Fibroblast of lung (primary cell): Measurements from ENCODE around the gene IL21R. TPM values are rescaled to one million over a fixed set of nuclear protein-coding genes. Genes with fewer than 3 reads are reported as not detected.

Source experiments
- DNase-seq, 2 donors: peaks; one replicate each; pipeline versions ENCODE4 v3.0.0 to v3.0.0-alpha.2; 2010; ENCODE audit warnings: low read depth in 2 of 2
- H2AFZ ChIP-seq: 2 replicates; pipeline ENCODE4 v1.5.1; 2012; ENCODE audit warnings: low read length, control low read depth, inconsistent platforms
- H3K27ac ChIP-seq: 2 replicates; pipeline ENCODE4 v1.5.1; 2011; ENCODE audit warnings: low read length, control low read depth; ENCODE audit not compliant: insufficient read depth
- H3K27me3 ChIP-seq: 2 replicates; pipeline ENCODE4 v1.5.1; 2011; ENCODE audit warnings: mild to moderate bottlenecking, low read length; ENCODE audit not compliant: control insufficient read depth, insufficient read depth
- H3K36me3 ChIP-seq: 2 replicates; pipeline ENCODE4 v1.5.1; 2011; ENCODE audit warnings: low read length; ENCODE audit not compliant: control insufficient read depth, insufficient read depth
- H3K4me1 ChIP-seq: 2 replicates; pipeline ENCODE4 v1.5.1; 2011; ENCODE audit warnings: low read length; ENCODE audit not compliant: control insufficient read depth, insufficient read depth; ENCODE audit errors: extremely low read depth
- H3K4me2 ChIP-seq: 2 replicates; pipeline ENCODE4 v1.5.1; 2011; ENCODE audit warnings: low read length, control low read depth; ENCODE audit not compliant: insufficient read depth; ENCODE audit errors: extremely low read depth
- H3K4me3 ChIP-seq, 4 experiments: fragments of 200-600 bp in 1 of 4; sonication (generic) in 1 of 4; replicated peaks in 1 of 4; 2 replicates each; pipeline ENCODE4 v1.5.1; 2011 to 2016; ENCODE audit warnings: low read length in 4 of 4, low read depth in 3 of 4, mild to moderate bottlenecking in 3 of 4, control low read depth in 2 of 4, inconsistent platforms in 1 of 4, mixed read lengths in 1 of 4; ENCODE audit not compliant: insufficient read depth in 1 of 4; ENCODE audit errors: control extremely low read depth in 1 of 4
- H3K79me2 ChIP-seq: 2 replicates; pipeline ENCODE4 v1.5.1; 2012; ENCODE audit warnings: mild to moderate bottlenecking, low read length, inconsistent platforms; ENCODE audit not compliant: control insufficient read depth, insufficient read depth
- H3K9ac ChIP-seq: 2 replicates; pipeline ENCODE4 v1.5.1; 2011; ENCODE audit warnings: mild to moderate bottlenecking, low read length, control low read depth; ENCODE audit not compliant: insufficient read depth
- H3K9me3 ChIP-seq: 2 replicates; pipeline ENCODE4 v1.5.1; 2012; ENCODE audit warnings: low read depth, low read length; ENCODE audit not compliant: control insufficient read depth, insufficient read depth
- H4K20me1 ChIP-seq: 2 replicates; pipeline ENCODE4 v1.5.1; 2011; ENCODE audit warnings: low read length; ENCODE audit not compliant: control insufficient read depth, insufficient read depth; ENCODE audit errors: extremely low read depth
- CTCF ChIP-seq, 2 donors: IDR thresholded peaks in 1 of 2; conservative IDR thresholded peaks in 1 of 2; 1 replicate in 1 of 2; 2 replicates in 1 of 2; pipeline ENCODE4 v1.5.1; 2011 to 2012; ENCODE audit warnings: low read length in 2 of 2, control low read depth in 1 of 2, inconsistent platforms in 1 of 2, low read depth in 1 of 2, mild to moderate bottlenecking in 1 of 2
- EZH2 ChIP-seq: IDR thresholded peaks from 2 replicates; pipeline ENCODE4 v1.5.1; 2012; ENCODE audit warnings: low read length, control low read depth, mild to moderate bottlenecking; ENCODE audit errors: missing control alignments
- polyA plus RNA-seq, 2 donors: library from polyadenylated mRNA; depleted of rRNA in 1 of 2; stranded (reverse) in 1 of 2; unstranded in 1 of 2; fragments of >200 nt; gene quantifications; 2 replicates each; pipeline ENCODE4 v1.2.1, GENCODE V29; 2011 to 2012; ENCODE audit warnings: missing spikeins in 1 of 2
- total RNA-seq: library from RNA; depleted of rRNA; stranded (reverse); fragments of >200 nt; gene quantifications from 2 replicates; pipeline ENCODE4 v1.2.1, GENCODE V29; 2014

IL21R gene
- total and polyA plus RNA-seq, 2 donors (not counting 1 experiment from before 2014, with no cell fraction given): 0.95 to 7.4 TPM

- Histone ChIP-seq H3K27me3 (no peaks in the 10 kb centered on the region), H2AFZ (no peak overlapping the region), H3K4me1 (peaks cover 12% of the 10 kb centered on the region), H3K4me3 (no peak overlapping the region), H3K36me3 (peaks cover 33% of the 10 kb centered on the region), H4K20me1 (no peaks in the 10 kb centered on the region), H3K4me2 (no peak overlapping the region), H3K9me3 (no peaks in the 10 kb centered on the region), H3K27ac (no peak overlapping the region), H3K9ac (no peak overlapping the region), H3K79me2 (no peaks in the 10 kb centered on the region)
- TF ChIP-seq CTCF (conservative IDR thresholded peaks at IDR 0.05 in 1 of 2, IDR thresholded peaks at IDR 0.05 in 1 of 2; ENCODE audit: low read depth in 1 of 2, low read length in 2 of 2) (no peak), EZH2 (no peak)
- DNase-seq: no peak
These were observed 78.8 kb downstream of the IL21R start for GRCh38 chr16:27480761-27481160.

GRCh38 chr16:27481282-27481934, 79.4 kb downstream of the IL21R start:
- no peak overlapping the region for H2AFZ ChIP-seq
- H3K4me2 ChIP-seq: no peak overlapping the region
- no peak for TF ChIP-seq EZH2
- TF ChIP-seq CTCF (conservative IDR thresholded peaks at IDR 0.05 in 1 of 2, IDR thresholded peaks at IDR 0.05 in 1 of 2; ENCODE audit: low read depth in 1 of 2, low read length in 2 of 2): no peak
- no peak overlapping the region for H3K4me3 ChIP-seq
- H3K4me1 ChIP-seq: peaks cover 7% of the 10 kb centered on the region
- no peak overlapping the region for H3K9ac ChIP-seq
- no peaks in the 10 kb centered on the region for H3K9me3 ChIP-seq
- no peaks in the 10 kb centered on the region for H3K27me3 ChIP-seq
- H3K79me2 ChIP-seq: no peaks in the 10 kb centered on the region
- H4K20me1 ChIP-seq: no peaks in the 10 kb centered on the region
- no peak for DNase-seq
- peaks cover 38% of the 10 kb centered on the region for H3K36me3 ChIP-seq
- no peak overlapping the region for H3K27ac ChIP-seq

GRCh38 chr16:27482397-27483087, 80.6 kb downstream of the IL21R start:
- Histone ChIP-seq H2AFZ (no peak overlapping the region), H3K4me2 (no peak overlapping the region), H4K20me1 (no peaks in the 10 kb centered on the region), H3K27ac (no peak overlapping the region), H3K4me3 (no peak overlapping the region), H3K4me1 (no peaks in the 10 kb centered on the region), H3K9me3 (no peaks in the 10 kb centered on the region), H3K79me2 (no peaks in the 10 kb centered on the region), H3K27me3 (no peaks in the 10 kb centered on the region), H3K36me3 (peaks cover 36% of the 10 kb centered on the region), H3K9ac (no peak overlapping the region)
- no peak for TF ChIP-seq CTCF (conservative IDR thresholded peaks at IDR 0.05 in 1 of 2, IDR thresholded peaks at IDR 0.05 in 1 of 2; ENCODE audit: low read depth in 1 of 2, low read length in 2 of 2)
- no peak for TF ChIP-seq EZH2
- no peak for DNase-seq
